Transverse colon (tissue), 4 donors: ENCODE measurements around the gene PSAP. TPM values are rescaled to one million over a fixed set of nuclear protein-coding genes. Genes with fewer than 3 reads are reported as not detected.

Experiments used
- DNase-seq: peaks from one replicate; pipeline ENCODE4 v3.0.0-alpha.2; 2019
- H3K27ac ChIP-seq, 4 donors: fragments of 200-600 bp; sonication (generic); 2 replicates each; pipeline ENCODE4 v1.5.1; 2016 to 2018; ENCODE audit warnings: inconsistent platforms in 4 of 4
- H3K27me3 ChIP-seq: fragments of 200-600 bp; sonication (generic); 2 replicates; pipeline ENCODE4 v1.5.1; 2017; ENCODE audit warnings: inconsistent platforms
- H3K36me3 ChIP-seq, 4 donors: fragments of 200-600 bp; sonication (generic); 2 replicates each; pipeline ENCODE4 v1.5.1; 2017 to 2019; ENCODE audit warnings: inconsistent platforms in 4 of 4
- H3K4me1 ChIP-seq, 4 donors: fragments of 200-600 bp; sonication (generic); 2 replicates each; pipeline ENCODE4 v1.5.1; 2017 to 2020; ENCODE audit warnings: inconsistent platforms in 4 of 4
- H3K4me3 ChIP-seq, 4 donors: fragments of 200-600 bp; sonication (generic); 1 replicate in 1 of 4; 2 replicates in 3 of 4; pipeline versions ENCODE4 v1.5.1 to v1.6.1; 2017 to 2019; ENCODE audit warnings: inconsistent platforms in 4 of 4
- H3K9me3 ChIP-seq, 2 donors: fragments of 200-600 bp; sonication (generic); 2 replicates each; pipeline ENCODE4 v1.5.1; 2017 to 2019; ENCODE audit warnings: inconsistent platforms in 2 of 2
- CTCF ChIP-seq, 5 experiments: fragments of 200-600 bp in 3 of 5; fragments of 450-650 bp in 2 of 5; sonication (generic) in 3 of 5; IDR thresholded peaks; 1 replicate in 2 of 5; 2 replicates in 3 of 5; pipeline ENCODE4 v1.5.1; 2016 to 2017; ENCODE audit warnings: antibody characterized with exemption in 5 of 5, inconsistent platforms in 3 of 5, mild to moderate bottlenecking in 2 of 5, moderate library complexity in 1 of 5
- EP300 ChIP-seq: sonication (generic); formaldehyde crosslinking; IDR thresholded peaks from one replicate; pipeline ENCODE4 v1.6.1; 2017; ENCODE audit warnings: antibody characterized with exemption, low read depth
- POLR2A ChIP-seq: fragments of 450-650 bp; IDR thresholded peaks from one replicate; pipeline ENCODE4 v1.6.1; 2016; ENCODE audit warnings: antibody characterized with exemption, mild to moderate bottlenecking, moderate library complexity
- POLR2AphosphoS5 ChIP-seq, 3 donors: sonication (generic); formaldehyde crosslinking; IDR thresholded peaks; one replicate each; pipeline ENCODE4 v1.6.1; 2016; ENCODE audit warnings: antibody characterized with exemption in 3 of 3
- WGBS, 2 donors: methylation state at CpG; one replicate each; pipeline ENCODE4 v1.1.5; 2018; ENCODE audit warnings: low coverage in 1 of 2; 5-methylcytosine and 5-hydroxymethylcytosine counted together
- in situ Hi-C, 4 donors: fragments of 200-750 bp; cut with MboI; loops; one replicate each; pipeline versions ENCODE4 v1.15.0 to v1.15.1; 2017; ENCODE audit warnings: low sequenced_read_pairs in 3 of 4, low pct_ligation_motif_present in 1 of 4, low pct_unique_long_range_greater_than_20kb in 1 of 4
- intact Hi-C: fragments of 100-400 bp; cut with DNase I; formaldehyde crosslinking; loops from one replicate; pipeline ENCODE4 v1.15.1; 2023; ENCODE audit warnings: low total_unique reads
- small RNA-seq, 4 donors: library from RNA; depleted of rRNA; stranded (forward); fragments of <200 nt; gene quantifications; one replicate each; pipeline ENCODE3, GENCODE V24; 2016
- total RNA-seq, 4 donors: library from RNA; depleted of rRNA; stranded (reverse); fragments of >200 nt; gene quantifications; one replicate each; pipeline ENCODE4 v1.1.0, GENCODE V29; 2016

Gene PSAP
- total RNA-seq, 4 donors from 2014 or later = 383 to 667 (median 478) TPM

GRCh38 chr10:71766717-71767419 lies 84.2 kb downstream of the PSAP start:
- H3K4me1 ChIP-seq = peaks cover 71 to 98% (median 83%) of the 10 kb centered on the region in 4 donors
- no peaks in the 10 kb centered on the region for H3K9me3 ChIP-seq
- no peak overlapping the region for H3K4me3 ChIP-seq
- TF ChIP-seq EP300 = peak; percentile 88
- TF ChIP-seq POLR2AphosphoS5 (IDR thresholded peaks at IDR 0.05) = peak; percentile 37 to 63 (median 57)
- TF ChIP-seq CTCF (IDR thresholded peaks at IDR 0.05) = peak in 1 of 5 experiments; percentile 13
- no peak for TF ChIP-seq POLR2A
- in situ Hi-C loops (no loop called here), intact Hi-C loops (loop anchor here (5.0 kb wide), 1 partner anchor 55 kb away; no protein-coding TSS in a partner anchor)
- peak overlapping the region; percentile 91 to 98 (median 94) for H3K27ac ChIP-seq
- no peaks in the 10 kb centered on the region for H3K27me3 ChIP-seq
- peak; percentile 93 for DNase-seq
- no peaks in the 10 kb centered on the region for H3K36me3 ChIP-seq
- WGBS, 2 donors = 32% methylated on average over 8 of the region's 10 CpGs; no CpG with 5 or more reads in 1 of the 2 donors

Small RNAs within 50 kb of the gene (small RNA-seq; reads per million reads assigned to genes)
- gene MIR7152 (0 to 0.14 (median 0) reads per million in 4 donors), gene RNU7-38P (0 reads per million in 4 donors)

Other genes starting within 250 kb of the PSAP start
- under 1 TPM in 1 of 4 donors, not detected in 3; 0.16 TPM for gene C10orf105, start 131.5 kb downstream of the PSAP start, total RNA-seq
- 10 to 100 TPM; 54.3 to 77.0 (median 61.6) TPM for gene VSIR, start 77.7 kb downstream of the PSAP start, total RNA-seq
- 10 to 100 TPM in 1 of 4 donors, 1 to 10 TPM in 3; 1.6 to 10.5 (median 3.9) TPM for gene CHST3, start 113.1 kb upstream of the PSAP start, total RNA-seq
- 10 to 100 TPM in 2 of 4 donors, 1 to 10 TPM in 2; 6.0 to 24.7 (median 9.3) TPM for gene SPOCK2, start 237.3 kb upstream of the PSAP start, total RNA-seq